H9 (cell line): ENCODE data around the gene CDC42SE1. TPM values are rescaled to one million over a fixed set of nuclear protein-coding genes. Genes with fewer than 3 reads are reported as not detected.

Experiments used
- DNase-seq: peaks from one replicate; pipeline ENCODE4 v3.0.0-alpha.2; 2017
- H2AFZ ChIP-seq: one replicate; pipeline ENCODE4 v1.6.1; 2013; ENCODE audit warnings: mild to moderate bottlenecking, low read length, control low read depth, moderate library complexity
- H2AK5ac ChIP-seq: 2 replicates; pipeline ENCODE4 v1.6.1; 2013; ENCODE audit warnings: low read length, control low read depth, mixed read lengths; ENCODE audit not compliant: insufficient read length
- H2BK120ac ChIP-seq: one replicate; pipeline ENCODE4 v1.6.1; 2013; ENCODE audit warnings: low read depth, mild to moderate bottlenecking, low read length, control low read depth, inconsistent platforms; ENCODE audit not compliant: poor library complexity, severe bottlenecking
- H2BK12ac ChIP-seq: 2 replicates; pipeline ENCODE4 v1.6.1; 2013; ENCODE audit warnings: low read length, control low read depth, mixed read lengths, low read depth; ENCODE audit not compliant: insufficient read length
- H2BK15ac ChIP-seq: 2 replicates; pipeline ENCODE4 v1.6.1; 2013; ENCODE audit warnings: low read depth, low read length, control low read depth
- H2BK20ac ChIP-seq: one replicate; pipeline ENCODE4 v1.6.1; 2013; ENCODE audit warnings: low read depth, mild to moderate bottlenecking, low read length, control low read depth, inconsistent platforms; ENCODE audit not compliant: poor library complexity, severe bottlenecking
- H2BK5ac ChIP-seq: 2 replicates; pipeline ENCODE4 v1.6.1; 2013; ENCODE audit warnings: low read length, control low read depth, mixed read lengths; ENCODE audit not compliant: insufficient read length
- H3K14ac ChIP-seq: 2 replicates; pipeline ENCODE4 v1.6.1; 2013; ENCODE audit warnings: low read length, control low read depth; ENCODE audit not compliant: insufficient read depth
- H3K18ac ChIP-seq: 2 replicates; pipeline ENCODE4 v1.6.1; 2013; ENCODE audit warnings: low read depth, mild to moderate bottlenecking, mixed read lengths, low read length, control low read depth; ENCODE audit not compliant: insufficient read length
- H3K23ac ChIP-seq: 2 replicates; pipeline ENCODE4 v1.6.1; 2013; ENCODE audit warnings: low read length, control low read depth, mixed read lengths, low read depth; ENCODE audit not compliant: insufficient read length
- H3K23me2 ChIP-seq: 2 replicates; pipeline ENCODE4 v1.6.1; 2013; ENCODE audit warnings: low read depth, mild to moderate bottlenecking, mixed read lengths, low read length, control low read depth; ENCODE audit not compliant: insufficient read length, poor library complexity, severe bottlenecking
- H3K27ac ChIP-seq: 2 replicates; pipeline ENCODE4 v1.5.1; 2013; ENCODE audit warnings: low read length, control low read depth, mixed read lengths, low read depth; ENCODE audit not compliant: insufficient read length
- H3K27me3 ChIP-seq: 2 replicates; pipeline ENCODE4 v1.6.1; 2013; ENCODE audit warnings: low read length, control low read depth, inconsistent platforms; ENCODE audit not compliant: insufficient read depth
- H3K4ac ChIP-seq: 2 replicates; pipeline ENCODE4 v1.6.1; 2013; ENCODE audit warnings: low read depth, mild to moderate bottlenecking, control low read depth, inconsistent platforms, low read length, moderate library complexity
- H3K4me1 ChIP-seq: 2 replicates; pipeline ENCODE4 v1.6.1; 2013; ENCODE audit warnings: low read length, control low read depth, inconsistent platforms; ENCODE audit not compliant: insufficient read depth
- H3K4me2 ChIP-seq: 2 replicates; pipeline ENCODE4 v1.6.1; 2013; ENCODE audit warnings: low read length, control low read depth, mixed read lengths; ENCODE audit not compliant: insufficient read length, insufficient read depth
- H3K56ac ChIP-seq: 2 replicates; pipeline ENCODE4 v1.6.1; 2013; ENCODE audit warnings: low read depth, mild to moderate bottlenecking, mixed read lengths, low read length, control low read depth; ENCODE audit not compliant: insufficient read length
- H3K79me1 ChIP-seq: 2 replicates; pipeline ENCODE4 v1.6.1; 2013; ENCODE audit warnings: low read depth, mild to moderate bottlenecking, moderate library complexity, low read length, control low read depth, inconsistent platforms; ENCODE audit not compliant: insufficient read depth, poor library complexity, severe bottlenecking
- H3K79me2 ChIP-seq: 2 replicates; pipeline ENCODE4 v1.6.1; 2013; ENCODE audit warnings: low read length, control low read depth, inconsistent platforms; ENCODE audit not compliant: insufficient read depth
- H3K9ac ChIP-seq: 2 replicates; pipeline ENCODE4 v1.6.1; 2013; ENCODE audit warnings: low read length, control low read depth, mixed read lengths; ENCODE audit not compliant: insufficient read length; ENCODE audit errors: extremely low read depth
- H3K9me3 ChIP-seq: one replicate; pipeline ENCODE4 v1.6.1; 2013; ENCODE audit warnings: low read depth, low read length, inconsistent platforms; ENCODE audit not compliant: control insufficient read depth
- H3T11ph ChIP-seq: one replicate; pipeline ENCODE4 v1.6.1; 2013; ENCODE audit warnings: mild to moderate bottlenecking, low read length, control low read depth, inconsistent platforms
- H4K20me1 ChIP-seq: one replicate; pipeline ENCODE4 v1.6.1; 2013; ENCODE audit not compliant: control insufficient read depth, insufficient read length, insufficient read depth
- H4K5ac ChIP-seq: 2 replicates; pipeline ENCODE4 v1.6.1; 2013; ENCODE audit warnings: low read depth, mild to moderate bottlenecking, mixed read lengths, low read length, control low read depth; ENCODE audit not compliant: insufficient read length
- H4K8ac ChIP-seq: replicated peaks from 2 replicates; pipeline ENCODE4 v1.6.1; 2013; ENCODE audit warnings: low read length, control low read depth, mixed read lengths, low read depth; ENCODE audit not compliant: insufficient read length
- H4K91ac ChIP-seq: 2 replicates; pipeline ENCODE4 v1.6.1; 2013; ENCODE audit warnings: low read depth, mild to moderate bottlenecking, moderate library complexity, mixed read lengths, low read length, control low read depth; ENCODE audit not compliant: insufficient read length
- H3K27ac Mint-ChIP-seq, 3 experiments: 2 replicates in 2 of 3; 3 replicates in 1 of 3; pipeline ENCODE4 v1.8.0; 2020 to 2021; ENCODE audit warnings: mixed read lengths in 3 of 3, mild to moderate bottlenecking in 1 of 3, moderate library complexity in 1 of 3
- H3K27me3 Mint-ChIP-seq: 2 replicates; pipeline ENCODE4 v1.8.0; 2021; ENCODE audit warnings: low read depth, mild to moderate bottlenecking, moderate library complexity, mixed read lengths
- H3K36me3 Mint-ChIP-seq, 3 experiments: 2 replicates in 2 of 3; 3 replicates in 1 of 3; pipeline ENCODE4 v1.8.0; 2020 to 2021; ENCODE audit warnings: low read depth in 3 of 3, mixed read lengths in 3 of 3; ENCODE audit not compliant: insufficient read depth in 1 of 3
- H3K4me1 Mint-ChIP-seq, 2 experiments: 2 replicates each; pipeline ENCODE4 v1.8.0; 2020; ENCODE audit warnings: mixed read lengths in 2 of 2
- H3K4me3 Mint-ChIP-seq, 2 experiments: 2 replicates in 1 of 2; 3 replicates in 1 of 2; pipeline ENCODE4 v1.8.0; 2020 to 2021; ENCODE audit warnings: mild to moderate bottlenecking in 2 of 2, mixed read lengths in 2 of 2, moderate library complexity in 1 of 2
- H3K9me3 Mint-ChIP-seq, 2 experiments: 2 replicates in 1 of 2; 3 replicates in 1 of 2; pipeline ENCODE4 v1.8.0; 2020; ENCODE audit warnings: mild to moderate bottlenecking in 2 of 2, mixed read lengths in 2 of 2, moderate library complexity in 1 of 2
- total RNA-seq: library from RNA; stranded (reverse); gene quantifications from 2 replicates; pipeline ENCODE4 v1.2.1, GENCODE V29; 2021
- TF ChIP-seq, protein P1 (sequence below): fragments of 200-600 bp; sonication (generic); conservative IDR thresholded peaks from 3 replicates; pipeline ENCODE4 v1.8.0; 2021; ENCODE audit warnings: antibody characterized with exemption, mild to moderate bottlenecking

The CDC42SE1 gene
- total RNA-seq, 1 experiment from 2014 or later: 87.3 TPM

DNA sequence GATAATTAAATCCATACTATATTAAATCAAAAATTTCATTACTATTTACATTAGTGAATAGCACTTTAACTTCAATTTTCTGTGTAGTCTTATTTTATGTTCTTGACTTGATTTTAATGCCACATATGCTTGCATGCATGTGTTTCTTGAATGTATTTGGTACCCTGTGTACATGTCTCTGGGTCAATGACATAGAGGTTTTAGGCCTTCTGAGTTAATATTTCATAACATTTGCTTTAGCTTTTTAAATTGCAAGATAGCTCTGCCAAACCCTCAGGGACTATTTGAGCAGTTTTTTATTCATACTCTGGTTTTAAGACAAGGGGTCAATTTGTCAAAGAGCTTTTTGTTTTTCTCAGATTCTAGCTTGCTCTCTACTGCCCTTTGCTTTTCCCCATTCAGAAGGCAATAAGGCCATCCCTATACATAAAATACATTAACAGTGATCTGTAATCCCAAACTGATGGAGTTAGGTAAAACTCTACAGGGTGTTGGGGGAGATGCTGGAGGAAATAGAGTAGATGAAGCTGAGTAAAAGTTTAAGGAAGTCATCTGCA, 5.7 kb upstream of the CDC42SE1 start:
- H3K79me1 ChIP-seq: no peaks in the 10 kb centered on the region
- Mint-ChIP-seq H3K9me3 (no peaks in the 10 kb centered on the region), H3K27ac (peak overlapping the region in 2 of 3 experiments; percentile 1 to 61; a peak in 2 of 7 replicates), H3K4me3 (no peak overlapping the region), H3K36me3 (peaks cover 15 to 26% (median 25%) of the 10 kb centered on the region in 3 experiments; a peak in 6 of 7 replicates), H3K4me1 (peaks cover 32 to 35% of the 10 kb centered on the region in 2 experiments), H3K27me3 (no peaks in the 10 kb centered on the region)
- H2BK12ac ChIP-seq: no peak overlapping the region
- H3K27me3 ChIP-seq: no peaks in the 10 kb centered on the region
- H3K4me1 ChIP-seq: no peaks in the 10 kb centered on the region
- H3K79me2 ChIP-seq: peaks cover 15% of the 10 kb centered on the region; the same call in 1 of the 2 replicates
- H2AK5ac ChIP-seq: no peak overlapping the region
- H3K56ac ChIP-seq: no peak overlapping the region
- H4K91ac ChIP-seq: no peak overlapping the region
- H2BK15ac ChIP-seq: no peak overlapping the region
- no peak overlapping the region for H3K4ac ChIP-seq
- H4K8ac ChIP-seq: no peak overlapping the region
- H2BK5ac ChIP-seq: no peak overlapping the region
- no peak overlapping the region for H2BK120ac ChIP-seq
- TF ChIP-seq, protein P1, sequence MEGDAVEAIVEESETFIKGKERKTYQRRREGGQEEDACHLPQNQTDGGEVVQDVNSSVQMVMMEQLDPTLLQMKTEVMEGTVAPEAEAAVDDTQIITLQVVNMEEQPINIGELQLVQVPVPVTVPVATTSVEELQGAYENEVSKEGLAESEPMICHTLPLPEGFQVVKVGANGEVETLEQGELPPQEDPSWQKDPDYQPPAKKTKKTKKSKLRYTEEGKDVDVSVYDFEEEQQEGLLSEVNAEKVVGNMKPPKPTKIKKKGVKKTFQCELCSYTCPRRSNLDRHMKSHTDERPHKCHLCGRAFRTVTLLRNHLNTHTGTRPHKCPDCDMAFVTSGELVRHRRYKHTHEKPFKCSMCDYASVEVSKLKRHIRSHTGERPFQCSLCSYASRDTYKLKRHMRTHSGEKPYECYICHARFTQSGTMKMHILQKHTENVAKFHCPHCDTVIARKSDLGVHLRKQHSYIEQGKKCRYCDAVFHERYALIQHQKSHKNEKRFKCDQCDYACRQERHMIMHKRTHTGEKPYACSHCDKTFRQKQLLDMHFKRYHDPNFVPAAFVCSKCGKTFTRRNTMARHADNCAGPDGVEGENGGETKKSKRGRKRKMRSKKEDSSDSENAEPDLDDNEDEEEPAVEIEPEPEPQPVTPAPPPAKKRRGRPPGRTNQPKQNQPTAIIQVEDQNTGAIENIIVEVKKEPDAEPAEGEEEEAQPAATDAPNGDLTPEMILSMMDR: no peak
- no peak overlapping the region for H2BK20ac ChIP-seq
- H2AFZ ChIP-seq: no peak overlapping the region
- peaks cover 2% of the 10 kb centered on the region for H3K23me2 ChIP-seq
- no peak overlapping the region for H3K27ac ChIP-seq
- H3K23ac ChIP-seq: no peak overlapping the region
- H3K9me3 ChIP-seq: no peaks in the 10 kb centered on the region
- no peak for DNase-seq
- no peak overlapping the region for H3K18ac ChIP-seq
- H3T11ph ChIP-seq: no peak overlapping the region
- no peak overlapping the region for H3K9ac ChIP-seq
- no peak overlapping the region for H3K4me2 ChIP-seq
- no peak overlapping the region for H4K5ac ChIP-seq
- H4K20me1 ChIP-seq: no peaks in the 10 kb centered on the region
- H3K14ac ChIP-seq: no peak overlapping the region
